K562 (cell line): ENCODE data around the gene SLC2A9. TPM values are rescaled to one million over a fixed set of nuclear protein-coding genes. Genes with fewer than 3 reads are reported as not detected.
A peak's percentile ranks its signal among the peaks of the same experiment; 100 is the strongest.

ENCODE experiments used
- CAMTA2 ChIP-seq: fragments of 250-450 bp; sonication (Bioruptor Pico); conservative IDR thresholded peaks from 2 replicates; pipeline ENCODE4 v1.5.1; 2022
- CEBPB ChIP-seq: fragments of 450-650 bp; IDR thresholded peaks from 2 replicates; pipeline ENCODE4 v1.6.1; 2016; ENCODE audit warnings: missing genetic modification characterization, missing compliant biosample characterization
- E2F8 ChIP-seq: fragments of 450-650 bp; IDR thresholded peaks from 2 replicates; pipeline ENCODE4 v1.7.1; 2018; ENCODE audit warnings: mild to moderate bottlenecking, low read depth; ENCODE audit not compliant: partially characterized antibody
- HNRNPL ChIP-seq: fragments of 200-400 bp; formaldehyde crosslinking; IDR thresholded peaks from 2 replicates; pipeline ENCODE4 v1.6.1; 2017; ENCODE audit warnings: low read depth, mild to moderate bottlenecking, low read length
- RHOXF2B ChIP-seq: fragments of 250-450 bp; sonication (Bioruptor Pico); conservative IDR thresholded peaks from 2 replicates; pipeline ENCODE4 v1.5.1; 2021
- SMARCA4 ChIP-seq: fragments of 450-650 bp; IDR thresholded peaks from 2 replicates; pipeline ENCODE4 v1.6.1; 2016
- STAT5A ChIP-seq: IDR thresholded peaks from 2 replicates; pipeline ENCODE4 v1.6.1; 2012; ENCODE audit warnings: low read length, inconsistent platforms, borderline replicate concordance
- TCF7L2 ChIP-seq: fragments of 150-350 bp; IDR thresholded peaks from 2 replicates; pipeline ENCODE4 v1.6.1; 2016; ENCODE audit warnings: low read depth, mild to moderate bottlenecking, low read length, moderate library complexity
- TEAD1 ChIP-seq, 2 experiments: fragments of 450-650 bp in 1 of 2; sonication (generic) in 1 of 2; formaldehyde crosslinking; IDR thresholded peaks; 2 replicates each; pipeline versions ENCODE4 v1.4.0 to v1.8.0; 2020 to 2022; ENCODE audit warnings: mild to moderate bottlenecking in 2 of 2, missing genetic modification reagents in 1 of 2
- ZEB2 ChIP-seq: fragments of 450-650 bp; IDR thresholded peaks from 2 replicates; pipeline ENCODE4 v1.6.1; 2016
- ZNF134 ChIP-seq: fragments of 250-450 bp; sonication (Bioruptor Pico); conservative IDR thresholded peaks from 2 replicates; pipeline ENCODE4 v1.4.0; 2020
- ZNF518B ChIP-seq: fragments of 250-450 bp; sonication (Bioruptor Pico); IDR thresholded peaks from 2 replicates; pipeline ENCODE4 v1.5.0; 2021; ENCODE audit warnings: mild to moderate bottlenecking, moderate library complexity
- polyA plus RNA-seq, 8 experiments: library from polyadenylated mRNA; depleted of rRNA in 4 of 8; stranded (reverse) in 5 of 8; unstranded in 3 of 8; fragments of >200 nt; fragmentation: Nextera tagmentation in 2 of 8; fragmentation: Illumina TruSeq in 1 of 8; extraction: Ambion mirVana in 2 of 8; extraction: Trizol in 1 of 8; gene quantifications; 2 replicates each; pipeline versions ENCODE4 v1.2.1 to v1.2.3, GENCODE V29; 2011 to 2014; ENCODE audit warnings: inconsistent platforms in 1 of 8, missing spikeins in 1 of 8
- total RNA-seq, 7 experiments: library from RNA; depleted of rRNA in 6 of 7; stranded (reverse); fragments of >200 nt in 6 of 7; fragmentation: Illumina TruSeq in 2 of 7; extraction: Trizol in 2 of 7; gene quantifications; 2 replicates each; pipeline versions ENCODE4 v1.2.1 to v1.2.3, GENCODE V29; 2011 to 2021; ENCODE audit warnings: low replicate concordance in 1 of 7

Gene SLC2A9
- total and polyA plus RNA-seq, 9 of the 15 experiments (the other 6 are each of a cell fraction or from before 2014, with no cell fraction given): 0.15 to 1.9 (median 0.76) TPM

- TF ChIP-seq ZNF518B (CRISPR knock-in tag): no peak
- TF ChIP-seq RHOXF2B: no peak
- no peak for TF ChIP-seq E2F8
- no peak for TF ChIP-seq TEAD1 (CRISPR knock-in tag; IDR thresholded peaks at IDR 0.05)
- TF ChIP-seq CEBPB (tag): peak; percentile 92
- no peak for TF ChIP-seq ZNF134 (CRISPR knock-in tag)
- no peak for TF ChIP-seq HNRNPL
- no peak for TF ChIP-seq TCF7L2
- TF ChIP-seq ZEB2: no peak
- no peak for TF ChIP-seq CAMTA2 (CRISPR knock-in tag)
- TF ChIP-seq STAT5A: peak; percentile 79; the same call in 1 of the 2 replicates
- TF ChIP-seq SMARCA4: peak; percentile 27; the same call in 1 of the 2 replicates
Measured at GRCh38 chr4:10011885-10012284, 9.4 kb downstream of the SLC2A9 start (continued).
